Neural cell (in vitro differentiated cells): ENCODE measurements around the gene PARD3B.

Experiments
- EP300 ChIP-seq: fragments of 450-650 bp; conservative IDR thresholded peaks from 2 replicates; pipeline ENCODE4 v1.6.1; 2014; ENCODE audit warnings: antibody characterized with exemption, mild to moderate bottlenecking, moderate library complexity; ENCODE audit not compliant: poor library complexity, severe bottlenecking
- EZH2 ChIP-seq: fragments of 200-600, 300-800 bp; shearing (Covaris generic), sonication (generic); IDR thresholded peaks from 2 replicates; pipeline ENCODE4 v1.6.1; 2014; ENCODE audit warnings: antibody characterized with exemption, low read length, borderline replicate concordance, mild to moderate bottlenecking; ENCODE audit not compliant: insufficient read depth, poor library complexity, severe bottlenecking
- POLR2AphosphoS5 ChIP-seq: IDR thresholded peaks from 2 replicates; pipeline ENCODE4 v1.6.1; 2012
- RAD21 ChIP-seq: fragments of 450-650 bp; conservative IDR thresholded peaks from 2 replicates; pipeline ENCODE4 v1.6.1; 2014; ENCODE audit warnings: antibody characterized with exemption, mild to moderate bottlenecking, moderate library complexity
- SMC3 ChIP-seq: fragments of 450-650 bp; conservative IDR thresholded peaks from 2 replicates; pipeline ENCODE4 v1.6.1; 2014; ENCODE audit warnings: antibody characterized with exemption, mild to moderate bottlenecking, moderate library complexity; ENCODE audit not compliant: poor library complexity
- TAF1 ChIP-seq: IDR thresholded peaks from 2 replicates; pipeline ENCODE4 v1.6.1; 2012; ENCODE audit warnings: low read depth
- TF ChIP-seq, protein P1 (sequence below): fragments of 450-650 bp; IDR thresholded peaks from 2 replicates; pipeline ENCODE4 v1.5.1; 2014; ENCODE audit warnings: antibody characterized with exemption, mild to moderate bottlenecking, moderate library complexity; ENCODE audit not compliant: poor library complexity, severe bottlenecking
- TF ChIP-seq, protein P2 (sequence below): IDR thresholded peaks from 2 replicates; pipeline ENCODE4 v1.6.1; 2012; ENCODE audit warnings: borderline replicate concordance

DNA sequence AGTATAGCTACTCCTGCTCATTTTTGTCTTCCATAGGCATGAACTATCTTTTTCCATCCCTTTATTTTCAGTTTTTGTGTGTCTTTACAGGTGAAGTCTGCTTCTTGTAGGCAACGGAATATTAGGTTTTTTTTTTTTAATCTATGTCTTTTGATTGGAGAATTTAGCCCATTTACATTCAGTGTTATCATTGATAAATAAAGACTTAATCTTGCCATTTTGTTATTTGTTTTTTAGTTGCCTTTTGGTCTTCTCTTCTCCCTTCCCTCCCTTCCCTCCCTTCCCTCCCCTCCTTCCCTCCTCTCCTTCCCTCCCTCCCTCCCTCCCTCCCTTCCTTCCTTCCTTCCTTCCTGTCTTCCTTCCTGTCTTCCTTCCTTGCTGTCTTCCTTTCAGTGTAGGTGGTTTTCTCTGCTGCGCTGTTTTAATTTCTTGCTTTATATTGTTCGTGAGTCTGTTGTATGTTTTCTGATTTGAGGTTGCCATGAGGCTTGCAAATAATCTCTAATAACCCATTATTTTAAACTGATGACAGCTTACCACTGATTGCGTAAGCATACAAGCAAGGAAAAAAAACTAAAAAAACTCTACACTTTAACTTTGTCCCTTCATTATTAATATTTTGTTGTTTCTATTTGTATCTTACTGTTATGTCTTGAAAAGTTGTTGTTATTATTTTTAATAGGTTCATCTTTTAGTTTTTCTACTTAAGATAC, 353.8 kb downstream of the PARD3B start:
- no peak for TF ChIP-seq EZH2
- TF ChIP-seq, protein P1, sequence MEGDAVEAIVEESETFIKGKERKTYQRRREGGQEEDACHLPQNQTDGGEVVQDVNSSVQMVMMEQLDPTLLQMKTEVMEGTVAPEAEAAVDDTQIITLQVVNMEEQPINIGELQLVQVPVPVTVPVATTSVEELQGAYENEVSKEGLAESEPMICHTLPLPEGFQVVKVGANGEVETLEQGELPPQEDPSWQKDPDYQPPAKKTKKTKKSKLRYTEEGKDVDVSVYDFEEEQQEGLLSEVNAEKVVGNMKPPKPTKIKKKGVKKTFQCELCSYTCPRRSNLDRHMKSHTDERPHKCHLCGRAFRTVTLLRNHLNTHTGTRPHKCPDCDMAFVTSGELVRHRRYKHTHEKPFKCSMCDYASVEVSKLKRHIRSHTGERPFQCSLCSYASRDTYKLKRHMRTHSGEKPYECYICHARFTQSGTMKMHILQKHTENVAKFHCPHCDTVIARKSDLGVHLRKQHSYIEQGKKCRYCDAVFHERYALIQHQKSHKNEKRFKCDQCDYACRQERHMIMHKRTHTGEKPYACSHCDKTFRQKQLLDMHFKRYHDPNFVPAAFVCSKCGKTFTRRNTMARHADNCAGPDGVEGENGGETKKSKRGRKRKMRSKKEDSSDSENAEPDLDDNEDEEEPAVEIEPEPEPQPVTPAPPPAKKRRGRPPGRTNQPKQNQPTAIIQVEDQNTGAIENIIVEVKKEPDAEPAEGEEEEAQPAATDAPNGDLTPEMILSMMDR, result no peak
- no peak for TF ChIP-seq EP300
- no peak for TF ChIP-seq RAD21
- TF ChIP-seq, protein P2, sequence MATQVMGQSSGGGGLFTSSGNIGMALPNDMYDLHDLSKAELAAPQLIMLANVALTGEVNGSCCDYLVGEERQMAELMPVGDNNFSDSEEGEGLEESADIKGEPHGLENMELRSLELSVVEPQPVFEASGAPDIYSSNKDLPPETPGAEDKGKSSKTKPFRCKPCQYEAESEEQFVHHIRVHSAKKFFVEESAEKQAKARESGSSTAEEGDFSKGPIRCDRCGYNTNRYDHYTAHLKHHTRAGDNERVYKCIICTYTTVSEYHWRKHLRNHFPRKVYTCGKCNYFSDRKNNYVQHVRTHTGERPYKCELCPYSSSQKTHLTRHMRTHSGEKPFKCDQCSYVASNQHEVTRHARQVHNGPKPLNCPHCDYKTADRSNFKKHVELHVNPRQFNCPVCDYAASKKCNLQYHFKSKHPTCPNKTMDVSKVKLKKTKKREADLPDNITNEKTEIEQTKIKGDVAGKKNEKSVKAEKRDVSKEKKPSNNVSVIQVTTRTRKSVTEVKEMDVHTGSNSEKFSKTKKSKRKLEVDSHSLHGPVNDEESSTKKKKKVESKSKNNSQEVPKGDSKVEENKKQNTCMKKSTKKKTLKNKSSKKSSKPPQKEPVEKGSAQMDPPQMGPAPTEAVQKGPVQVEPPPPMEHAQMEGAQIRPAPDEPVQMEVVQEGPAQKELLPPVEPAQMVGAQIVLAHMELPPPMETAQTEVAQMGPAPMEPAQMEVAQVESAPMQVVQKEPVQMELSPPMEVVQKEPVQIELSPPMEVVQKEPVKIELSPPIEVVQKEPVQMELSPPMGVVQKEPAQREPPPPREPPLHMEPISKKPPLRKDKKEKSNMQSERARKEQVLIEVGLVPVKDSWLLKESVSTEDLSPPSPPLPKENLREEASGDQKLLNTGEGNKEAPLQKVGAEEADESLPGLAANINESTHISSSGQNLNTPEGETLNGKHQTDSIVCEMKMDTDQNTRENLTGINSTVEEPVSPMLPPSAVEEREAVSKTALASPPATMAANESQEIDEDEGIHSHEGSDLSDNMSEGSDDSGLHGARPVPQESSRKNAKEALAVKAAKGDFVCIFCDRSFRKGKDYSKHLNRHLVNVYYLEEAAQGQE, result no peak
- no peak for TF ChIP-seq POLR2AphosphoS5
- no peak for TF ChIP-seq TAF1
- no peak for TF ChIP-seq SMC3
